CD4-positive, alpha-beta T cell treated with Interleukin-10 for 1 hour (primary cell): Measurements from ENCODE around the gene FAM124A.
"Not testable (repeated sequence)": the region's sequence is repeated elsewhere in the genome, so short reads cannot be mapped to it uniquely, and the experiment has no call there.

Source experiments
- DNase-seq: peaks from one replicate; pipeline ENCODE4 v3.0.0-alpha.2; 2020

Gene FAM124A

GRCh38 chr13:51271528-51272085 lies 49.4 kb downstream of the FAM124A start:
- DNase-seq = no peak

- DNase-seq = no peak
Measured at GRCh38 chr13:51275101-51275500, 52.9 kb downstream of the FAM124A start.

GRCh38 chr13:51276636-51277035 lies 54.4 kb downstream of the FAM124A start:
- DNase-seq = no peak

- no peak for DNase-seq
Measured at GRCh38 chr13:51277928-51278327, 55.7 kb downstream of the FAM124A start.

- no peak for DNase-seq
Measured at GRCh38 chr13:51278426-51279130, 56.4 kb downstream of the FAM124A start.

- DNase-seq = no peak
Measured at GRCh38 chr13:51280379-51280940, 58.3 kb downstream of the FAM124A start.

- no peak for DNase-seq
Measured at GRCh38 chr13:51282322-51282721, 60.1 kb downstream of the FAM124A start.

- not testable (repeated sequence) for DNase-seq
Measured at GRCh38 chr13:51282923-51283322, 60.7 kb downstream of the FAM124A start.

- DNase-seq = no peak
Measured at GRCh38 chr13:51283371-51283770, 61.2 kb downstream of the FAM124A start.

GRCh38 chr13:51284339-51284738 lies 62.1 kb downstream of the FAM124A start:
- no peak for DNase-seq

GRCh38 chr13:51286135-51287002 lies 64.2 kb downstream of the FAM124A start:
- peak; percentile 61 for DNase-seq

- no peak for DNase-seq
Measured at GRCh38 chr13:51287758-51288157, 65.6 kb downstream of the FAM124A start.

GRCh38 chr13:51288254-51288653 lies 66.1 kb downstream of the FAM124A start:
- DNase-seq = not testable (repeated sequence)

GRCh38 chr13:51291341-51291740 lies 69.1 kb downstream of the FAM124A start:
- no peak for DNase-seq

- DNase-seq = no peak
Measured at GRCh38 chr13:51292000-51292565, 69.9 kb downstream of the FAM124A start.

- DNase-seq = no peak
Measured at GRCh38 chr13:51297556-51297955, 75.4 kb downstream of the FAM124A start.

GRCh38 chr13:51298812-51299211 lies 76.6 kb downstream of the FAM124A start:
- DNase-seq = no peak

- no peak for DNase-seq
Measured at GRCh38 chr13:51303063-51303552, 80.9 kb downstream of the FAM124A start.

GRCh38 chr13:51303882-51304281 lies 81.7 kb downstream of the FAM124A start:
- no peak for DNase-seq

GRCh38 chr13:51305271-51305967 lies 83.2 kb downstream of the FAM124A start:
- DNase-seq = no peak

- DNase-seq = no peak
Measured at GRCh38 chr13:51308781-51309180, 86.6 kb downstream of the FAM124A start.

GRCh38 chr13:51311231-51311630 lies 89.0 kb downstream of the FAM124A start:
- no peak for DNase-seq
